ENCODE measurements around the gene ZNF750.

The ZNF750 gene

DNA sequence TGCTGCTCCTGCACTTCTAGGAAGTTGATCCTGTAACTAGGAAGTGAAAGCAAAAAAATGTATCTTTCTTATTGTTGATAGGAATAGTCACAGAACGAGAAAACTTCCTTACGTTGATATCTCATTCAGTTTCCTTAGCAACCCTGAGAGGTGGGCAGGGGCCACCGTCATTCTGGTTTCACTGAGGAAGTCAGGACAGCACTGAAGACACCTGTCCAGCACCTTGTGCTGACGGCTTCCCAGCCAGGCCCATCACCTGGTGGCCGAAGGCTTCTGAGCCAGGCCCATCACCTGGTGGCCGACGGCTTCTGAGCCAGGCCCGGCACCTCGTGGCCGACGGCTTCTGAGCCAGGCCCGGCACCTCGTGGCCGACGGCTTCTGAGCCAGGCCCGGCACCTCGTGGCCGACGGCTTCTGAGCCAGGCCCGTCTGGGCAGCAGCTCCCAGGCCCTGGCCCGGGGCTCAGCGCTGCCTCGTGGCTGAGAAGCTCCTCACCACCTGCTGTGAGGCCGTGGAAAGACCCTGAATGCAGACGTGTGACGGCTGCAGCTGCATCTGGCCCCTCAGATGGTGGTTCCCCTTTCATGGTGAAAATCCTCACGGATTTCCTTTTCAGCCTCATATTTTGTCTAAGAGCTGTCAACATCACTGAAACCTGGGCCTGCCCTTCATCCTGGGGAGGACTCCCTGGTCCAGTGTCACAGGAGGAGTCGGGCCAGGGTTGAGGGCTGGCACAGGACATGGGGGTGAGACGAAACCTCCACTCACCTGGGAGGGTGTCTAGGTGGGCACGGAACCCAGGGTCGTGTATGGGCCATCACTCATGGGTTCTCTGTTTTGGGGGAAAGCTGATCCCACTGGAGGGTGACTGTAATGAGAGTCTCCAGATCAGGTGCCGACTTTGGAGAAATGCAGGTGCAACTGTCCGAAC, 33.0 kb upstream of the ZNF750 start:
- DNase-seq: no peak

- DNase-seq: no peak
Observed at GRCh38 chr17:82871776-82872561, 32.1 kb upstream of the ZNF750 start.

DNA sequence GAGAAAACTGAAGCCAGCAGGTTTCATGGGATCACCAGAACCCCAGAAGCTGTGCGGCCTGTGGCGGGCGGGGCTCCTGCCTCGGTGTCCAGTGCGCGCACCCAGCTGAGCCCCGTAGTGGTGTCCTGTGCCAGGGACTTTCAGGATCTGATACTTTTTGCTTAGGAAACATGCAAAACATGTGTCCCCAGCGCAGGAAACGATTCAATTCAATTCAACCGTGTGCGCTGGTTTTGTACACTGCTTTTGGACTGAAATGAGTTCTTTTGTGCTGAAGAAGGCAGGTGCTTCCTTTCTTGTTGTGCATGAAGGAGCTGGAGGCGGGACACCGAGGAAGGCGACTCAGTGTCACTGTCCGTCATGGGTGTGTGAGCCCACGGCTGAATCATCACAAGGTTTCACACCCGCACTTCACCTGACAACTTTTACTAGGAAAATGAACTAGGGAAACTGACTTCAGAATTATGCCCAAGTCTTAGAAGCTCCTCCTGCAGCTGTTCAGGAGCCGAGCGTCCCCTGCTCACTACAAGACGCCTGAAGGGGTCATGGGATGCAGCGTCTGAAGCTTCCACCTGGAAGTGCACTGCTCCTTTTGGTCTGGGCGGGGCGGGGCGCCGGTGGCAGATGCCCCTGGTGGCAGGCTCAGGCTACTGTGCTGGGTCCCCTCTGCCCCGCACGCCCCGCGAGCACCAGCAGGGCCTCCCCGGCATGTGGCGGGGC, 31.4 kb upstream of the ZNF750 start:
- no peak for DNase-seq

- DNase-seq: no peak
Observed at GRCh38 chr17:82870541-82870940, 30.7 kb upstream of the ZNF750 start.

DNA sequence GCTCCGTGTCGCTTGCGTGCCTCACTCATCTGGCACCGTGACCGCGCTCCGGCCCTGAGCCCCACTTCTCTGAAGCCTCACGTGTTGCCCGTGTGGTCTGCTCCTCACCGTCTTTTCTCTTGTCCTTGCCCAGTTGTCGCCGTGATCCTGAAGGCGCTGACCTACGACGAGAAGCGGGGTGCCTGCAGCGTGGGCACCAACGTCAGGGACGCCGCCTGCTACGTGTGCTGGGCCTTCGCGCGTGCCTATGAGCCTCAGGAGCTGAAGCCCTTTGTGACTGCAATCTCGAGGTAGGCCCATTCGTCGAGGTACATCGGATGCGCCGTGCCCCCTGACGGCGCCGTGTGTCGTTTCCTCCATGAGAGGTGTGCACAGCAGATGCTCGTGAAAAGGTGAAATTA, 30.3 kb upstream of the ZNF750 start:
- DNase-seq: no peak

DNA sequence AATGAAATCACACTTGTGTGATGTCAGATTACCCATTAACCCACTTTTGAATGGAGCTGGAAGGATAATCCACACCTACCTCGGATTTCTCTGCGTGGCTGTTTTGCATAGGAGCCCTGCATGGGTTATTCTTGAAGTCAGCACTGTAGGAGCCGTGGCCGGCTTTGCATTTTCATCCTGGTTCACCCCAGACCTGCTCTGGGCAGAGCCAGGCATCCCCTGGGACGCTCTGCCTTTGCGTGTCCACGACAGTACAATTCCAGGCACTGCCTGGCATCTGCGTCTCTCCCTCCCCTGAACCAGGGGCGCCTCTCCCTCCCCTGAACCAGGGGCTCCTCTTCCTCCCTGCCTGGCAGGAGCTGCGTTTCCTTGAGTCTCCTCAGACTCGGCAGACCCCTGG, 29.7 kb upstream of the ZNF750 start:
- DNase-seq: no peak

DNA sequence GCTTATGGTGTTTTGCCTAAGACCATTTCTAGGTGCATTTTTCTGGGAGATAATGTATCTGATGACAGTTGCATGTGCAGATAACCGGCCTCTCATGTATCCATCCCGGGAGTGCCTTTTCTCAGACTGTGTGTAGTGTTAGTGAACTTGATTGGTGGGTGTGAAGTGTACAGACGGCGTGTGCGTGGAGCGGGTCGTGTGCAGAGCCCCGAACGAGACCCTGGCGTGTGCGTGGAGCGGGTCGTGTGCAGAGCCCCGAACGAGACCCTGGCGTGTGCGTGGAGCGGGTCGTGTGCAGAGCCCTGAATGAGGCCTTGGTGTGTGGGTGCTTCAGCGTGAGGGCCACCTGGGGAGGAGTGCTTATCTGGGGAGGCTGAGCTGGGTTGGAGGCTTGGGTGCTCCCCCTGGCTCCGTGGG, 28.9 kb upstream of the ZNF750 start:
- DNase-seq: no peak

DNA sequence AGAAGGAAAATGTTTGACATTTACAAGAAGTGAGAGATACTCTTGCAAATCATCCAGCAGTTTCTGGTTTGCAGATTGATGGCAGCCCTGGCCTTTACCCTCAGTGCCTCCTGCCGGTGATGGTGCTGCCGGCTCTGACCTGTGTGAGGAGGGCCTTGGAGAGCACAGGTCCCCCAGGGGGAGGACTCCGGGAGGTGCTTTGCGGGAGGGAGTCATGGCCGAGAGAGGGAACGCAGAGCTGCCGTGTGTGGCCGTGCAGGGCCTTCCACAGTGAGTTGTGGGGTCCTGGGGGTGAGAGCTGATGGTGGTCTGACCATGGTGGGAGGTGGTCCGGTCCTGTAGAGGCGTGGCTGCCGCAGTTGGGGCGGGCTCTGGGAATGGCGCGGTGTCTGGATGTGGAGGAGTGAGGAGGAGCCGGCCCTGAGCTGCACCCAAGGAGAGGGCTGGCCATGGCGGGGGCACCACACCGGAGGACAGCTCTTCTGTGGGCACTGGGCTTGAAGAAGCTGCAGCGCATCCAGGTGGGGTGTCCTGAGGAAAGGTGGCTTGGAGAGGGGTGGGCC, 28.0 kb upstream of the ZNF750 start:
- DNase-seq: no peak

- DNase-seq: no peak
Observed at GRCh38 chr17:82866590-82867191, 26.9 kb upstream of the ZNF750 start.

GRCh38 chr17:82865774-82866395, 26.1 kb upstream of the ZNF750 start:
- DNase-seq: no peak

- DNase-seq: no peak
Observed at GRCh38 chr17:82865274-82865673, 25.5 kb upstream of the ZNF750 start.

- DNase-seq: peak; percentile 43
Observed at GRCh38 chr17:82864713-82865248, 25.0 kb upstream of the ZNF750 start.

GRCh38 chr17:82863941-82864712, 24.3 kb upstream of the ZNF750 start:
- peak; percentile 88 for DNase-seq

DNA sequence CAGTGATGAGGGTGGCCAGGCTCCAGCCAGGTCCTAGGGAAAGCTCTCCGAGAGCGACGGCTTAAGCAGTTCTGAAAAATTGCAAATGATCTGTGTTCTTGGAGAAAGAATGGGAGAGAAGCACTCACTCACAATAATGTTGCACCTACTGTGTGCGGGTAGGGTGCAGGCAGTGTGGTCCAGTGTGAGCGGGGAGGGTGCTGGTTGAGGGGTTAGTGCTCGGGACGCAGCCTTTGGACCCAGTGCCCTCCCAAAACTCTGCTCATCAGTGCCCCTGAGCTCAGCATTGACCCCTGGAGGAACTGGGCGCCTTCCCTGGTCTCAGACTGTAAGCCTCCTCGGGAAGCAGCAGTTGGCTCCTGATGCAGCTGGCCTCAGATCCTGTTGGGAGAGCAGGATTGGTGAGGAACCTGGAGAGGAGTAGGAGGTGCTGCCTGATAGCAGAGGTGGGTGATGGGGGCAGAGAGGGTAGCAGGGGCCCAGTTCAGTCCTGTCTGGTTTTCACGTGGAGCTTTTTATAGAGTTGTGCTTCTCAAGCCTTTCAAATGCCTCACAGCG, 23.6 kb upstream of the ZNF750 start:
- no peak for DNase-seq

DNA sequence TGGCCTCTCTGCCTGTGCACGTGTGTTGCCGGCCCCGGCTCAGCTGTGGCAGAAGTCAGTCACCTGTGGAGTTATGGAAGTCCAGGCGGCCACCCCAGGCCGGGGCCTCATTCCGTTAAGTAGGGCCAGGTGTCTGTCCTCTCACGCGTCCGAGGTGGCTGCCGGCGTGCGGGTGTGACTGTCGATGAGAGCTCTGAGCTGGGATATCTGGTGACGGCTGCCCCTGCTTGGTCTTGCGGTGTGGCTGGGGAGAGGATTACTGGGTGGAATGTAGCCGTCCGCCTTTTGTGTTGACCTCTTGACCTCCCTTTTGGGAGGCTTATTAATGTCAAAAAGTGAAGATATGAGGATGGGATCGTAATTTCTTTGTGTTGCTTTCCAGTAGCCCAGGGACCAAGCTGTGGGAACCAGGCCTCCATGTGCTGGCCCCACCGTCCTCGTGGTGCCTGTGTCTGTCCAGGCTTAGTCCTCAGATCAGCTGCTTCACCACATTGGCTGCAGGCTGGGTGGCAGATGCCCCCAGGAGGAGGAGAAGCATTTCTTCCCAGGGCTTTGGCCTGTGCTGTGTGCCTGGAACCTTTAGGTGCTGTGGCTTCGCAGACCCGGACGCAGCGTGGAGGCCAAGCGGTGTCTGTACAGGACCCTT, 23.0 kb upstream of the ZNF750 start:
- no peak for DNase-seq

- DNase-seq: no peak
Observed at GRCh38 chr17:82862191-82862590, 22.4 kb upstream of the ZNF750 start.

- no peak for DNase-seq
Observed at GRCh38 chr17:82861393-82861775, 21.6 kb upstream of the ZNF750 start.

DNA sequence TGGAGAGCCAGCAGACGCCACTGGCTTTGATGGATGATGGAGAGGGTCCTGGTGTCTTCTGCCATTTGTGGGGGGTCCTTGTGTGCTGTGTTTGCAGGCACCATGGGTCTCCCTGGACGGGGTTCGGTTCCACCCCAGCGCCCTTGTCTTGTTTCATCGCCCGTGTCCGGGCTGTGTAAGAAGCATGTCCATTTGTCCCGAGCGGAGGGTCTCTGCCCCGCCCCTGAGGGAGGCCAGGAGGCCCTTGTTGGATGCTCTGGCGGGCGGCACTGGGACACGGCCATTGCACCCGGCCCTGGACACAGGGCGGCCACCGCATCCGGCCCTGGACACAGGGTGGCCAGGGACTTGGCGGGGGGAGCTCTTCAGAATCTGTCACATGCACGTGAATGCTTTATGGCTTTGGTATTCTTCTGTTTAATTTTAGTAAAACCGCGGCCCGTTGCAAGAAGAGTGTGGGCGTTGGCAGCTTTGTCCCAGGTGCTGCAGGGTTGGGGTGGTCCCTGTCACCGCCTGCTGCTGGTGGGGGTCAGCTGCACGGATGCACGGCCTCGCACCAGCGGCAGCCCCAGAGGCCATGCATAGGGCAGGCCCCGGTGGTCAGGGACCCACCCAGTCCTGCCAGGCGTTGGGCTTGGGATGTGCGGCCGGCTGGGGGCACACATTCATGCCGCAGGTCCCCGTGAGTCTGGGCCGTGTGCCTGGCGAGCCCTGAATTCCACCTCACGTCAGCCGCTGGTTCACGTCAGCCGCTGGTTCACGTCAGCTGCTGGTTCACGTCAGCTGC, 21.0 kb upstream of the ZNF750 start:
- no peak for DNase-seq

Data from CD4-positive, alpha-beta T cell treated with Interleukin-17A for 4 hours (primary cell).